Calu3 (cell line): ENCODE measurements around the gene HSD17B13. TPM values are rescaled to one million over a fixed set of nuclear protein-coding genes. Genes with fewer than 3 reads are reported as not detected.

Experiments
- BruUV-seq: library from RNA; stranded (reverse); fragments of 400-500 nt; replicated peaks from 2 replicates; lab custom pipeline; 2021; lab: Mats Ljungman, UMichigan
- CTCF ChIA-PET: fragments of 300-600 bp; sonication (Branson Sonifier 250); formaldehyde crosslinking; loops from one replicate; lab custom pipeline; 2022; ENCODE audit warnings: antibody characterized with exemption; lab: Charles Lee
- DNase-seq: peaks from one replicate; pipeline ENCODE4 v3.0.0; 2022
- H3K27ac Mint-ChIP-seq: one replicate; pipeline ENCODE4 v1.8.0; 2022; ENCODE audit warnings: mixed read lengths; ENCODE audit not compliant: unreplicated experiment
- H3K27me3 Mint-ChIP-seq: one replicate; pipeline ENCODE4 v1.8.0; 2022; ENCODE audit warnings: mixed read lengths; ENCODE audit not compliant: unreplicated experiment
- H3K36me3 Mint-ChIP-seq: one replicate; pipeline ENCODE4 v1.8.0; 2022; ENCODE audit warnings: mild to moderate bottlenecking, moderate library complexity, mixed read lengths; ENCODE audit not compliant: insufficient read depth, unreplicated experiment
- H3K4me1 Mint-ChIP-seq: one replicate; pipeline ENCODE4 v1.8.0; 2022; ENCODE audit warnings: mild to moderate bottlenecking, low read depth, mixed read lengths; ENCODE audit not compliant: unreplicated experiment
- H3K4me3 Mint-ChIP-seq: one replicate; pipeline ENCODE4 v1.8.0; 2022; ENCODE audit warnings: mild to moderate bottlenecking, low read depth, moderate library complexity, mixed read lengths; ENCODE audit not compliant: unreplicated experiment
- H3K9me3 Mint-ChIP-seq: one replicate; pipeline ENCODE4 v1.8.0; 2022; ENCODE audit warnings: low read depth, mixed read lengths; ENCODE audit not compliant: unreplicated experiment
- CTCF ChIP-seq: fragments of 200-600 bp; IDR thresholded peaks from one replicate; pipeline ENCODE4 v1.8.0; 2022; ENCODE audit warnings: antibody characterized with exemption; ENCODE audit not compliant: unreplicated experiment
- intact Hi-C: fragments of 100-400 bp; cut with micrococcal nuclease; formaldehyde crosslinking; loops from one replicate; pipeline ENCODE4 v1.10.0; 2022; ENCODE audit not compliant: unreplicated experiment
- microRNA-seq: library from miRNA; unstranded; fragments of <30 nt; microRNA quantifications from one replicate; pipeline ENCODE4 v1.2.0, GENCODE V29; 2022
- total RNA-seq: library from RNA; stranded (reverse); gene quantifications from 2 replicates; pipeline ENCODE4 v1.2.3, GENCODE V29; 2022

The HSD17B13 gene
- total RNA-seq, 1 experiment from 2014 or later, result not detected

- CTCF ChIA-PET, result no interaction called here
- no peaks in the 10 kb centered on the region for H3K4me1 Mint-ChIP-seq
- BruUV-seq, result no TSS peak
- TF ChIP-seq CTCF, result no peak
- H3K36me3 Mint-ChIP-seq, result no peaks in the 10 kb centered on the region
- DNase-seq, result no peak
- H3K9me3 Mint-ChIP-seq, result peaks cover 6% of the 10 kb centered on the region
- no peaks in the 10 kb centered on the region for H3K27me3 Mint-ChIP-seq
- no peak overlapping the region for H3K27ac Mint-ChIP-seq
- no peak overlapping the region for H3K4me3 Mint-ChIP-seq
- intact Hi-C loops, result no loop called here
Measured at GRCh38 chr4:87258677-87259076, 64.0 kb downstream of the HSD17B13 start.

- Mint-ChIP-seq H3K27me3 (no peaks in the 10 kb centered on the region), H3K4me3 (no peak overlapping the region), H3K27ac (no peak overlapping the region), H3K36me3 (no peaks in the 10 kb centered on the region), H3K4me1 (no peaks in the 10 kb centered on the region), H3K9me3 (peaks cover 4% of the 10 kb centered on the region)
- no TSS peak for BruUV-seq
- intact Hi-C loops, result no loop called here
- TF ChIP-seq CTCF, result no peak
- DNase-seq, result no peak
- CTCF ChIA-PET, result no interaction called here
Measured at GRCh38 chr4:87257523-87257922, 65.2 kb downstream of the HSD17B13 start.

DNA sequence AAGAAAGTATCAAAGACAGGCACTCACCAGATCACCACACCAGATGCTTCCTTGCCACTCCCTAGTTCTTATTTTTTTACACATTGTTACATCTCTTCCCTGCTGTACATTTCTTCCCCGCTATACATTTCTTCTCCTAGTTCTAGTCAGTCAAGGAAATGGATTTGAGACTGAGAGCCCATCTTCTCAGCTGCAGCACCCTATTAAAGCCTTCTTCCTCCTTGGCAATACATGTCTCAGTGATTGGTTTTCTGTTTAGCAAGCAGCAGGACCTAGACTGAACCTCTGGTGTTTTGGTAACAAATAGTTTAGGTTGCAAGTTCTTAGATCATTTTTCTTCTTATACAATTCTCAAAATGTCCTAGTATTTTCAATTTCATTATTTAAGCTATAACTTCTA, 66.9 kb downstream of the HSD17B13 start:
- CTCF ChIA-PET, result interaction anchor here (0.8 kb wide), 1 partner anchor 135 kb away, joined by 3 read pairs; the partner anchor contains the start of gene HSD17B11
- Mint-ChIP-seq H3K27ac (no peak overlapping the region), H3K27me3 (no peaks in the 10 kb centered on the region), H3K4me1 (no peaks in the 10 kb centered on the region), H3K36me3 (no peaks in the 10 kb centered on the region), H3K9me3 (peaks cover 4% of the 10 kb centered on the region), H3K4me3 (no peak overlapping the region)
- intact Hi-C loops, result no loop called here
- TF ChIP-seq CTCF, result no peak
- no peak for DNase-seq
- no TSS peak for BruUV-seq

Small RNA genes within 50 kb of the gene (microRNA-seq; reads per million reads assigned to microRNA genes)
- gene MIR5705, result not detected

Other genes with a start within 250 kb of the HSD17B13 start
- gene KLHL8, start 102.3 kb downstream of the HSD17B13 start, total RNA-seq, result 9.9 and 10.0 TPM in 2 replicates
- 48.2 and 50.5 TPM in 2 replicates for gene HSD17B11, start 68.3 kb upstream of the HSD17B13 start, total RNA-seq
- gene NUDT9, start 99.7 kb upstream of the HSD17B13 start, total RNA-seq, result 15.7 and 16.8 TPM in 2 replicates
- not detected in 2 replicates for gene SPARCL1, start 206.5 kb upstream of the HSD17B13 start, total RNA-seq